ENCODE data around the gene LRRC71.

Gene LRRC71

GRCh38 chr1:156881663-156882062 lies 38.8 kb upstream of the LRRC71 start (continued):
- TF ChIP-seq ZFHX2 (tag by site-specific recombination; conservative IDR thresholded peaks at IDR 0.05) = no peak

DNA sequence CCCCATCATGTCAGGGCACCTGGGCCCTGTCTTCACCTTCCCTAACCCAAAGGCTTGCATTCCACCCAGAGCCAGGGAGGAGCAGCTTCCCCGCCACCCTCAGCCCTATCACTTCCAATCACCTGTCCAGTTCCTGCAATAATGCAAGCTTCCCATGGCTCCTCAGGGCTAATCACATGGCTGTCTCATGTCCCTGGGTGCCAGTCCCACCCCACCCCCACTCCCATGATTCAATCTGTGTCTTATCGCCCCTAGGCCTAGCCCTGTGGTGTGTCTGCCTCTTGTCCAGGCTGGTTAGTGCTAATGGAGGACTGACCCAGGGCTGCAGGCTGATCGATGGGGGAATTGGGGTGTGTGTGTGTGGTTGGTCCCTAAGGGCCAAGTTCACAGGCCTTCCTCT lies 37.9 kb upstream of the LRRC71 start:
- Histone ChIP-seq H3K9me3 (ENCODE audit: control insufficient read depth, insufficient read depth, low read depth, low read length) (no peaks in the 10 kb centered on the region), H3K4me1 (ENCODE audit: control insufficient read depth, insufficient read depth, low read length) (no peaks in the 10 kb centered on the region), H3K4me3 (ENCODE audit: low read depth, low read length) (no peak overlapping the region), H3K36me3 (ENCODE audit: control insufficient read depth in 2 of 2, insufficient read depth in 1 of 2, low read length in 2 of 2) (no peaks in the 10 kb centered on the region), H3K27ac (ENCODE audit: extremely low read depth, low read depth, low read length) (no peak overlapping the region)
- ChIA-PET POLR2A (no interaction called here), CTCF (interaction anchor here (0.7 to 6.8 kb wide), 4 partner anchors 9 to 191 kb away, joined by 3 to 37 read pairs (median 8); partner anchors contain the start of gene NTRK1)
- TF ChIP-seq, protein P1, sequence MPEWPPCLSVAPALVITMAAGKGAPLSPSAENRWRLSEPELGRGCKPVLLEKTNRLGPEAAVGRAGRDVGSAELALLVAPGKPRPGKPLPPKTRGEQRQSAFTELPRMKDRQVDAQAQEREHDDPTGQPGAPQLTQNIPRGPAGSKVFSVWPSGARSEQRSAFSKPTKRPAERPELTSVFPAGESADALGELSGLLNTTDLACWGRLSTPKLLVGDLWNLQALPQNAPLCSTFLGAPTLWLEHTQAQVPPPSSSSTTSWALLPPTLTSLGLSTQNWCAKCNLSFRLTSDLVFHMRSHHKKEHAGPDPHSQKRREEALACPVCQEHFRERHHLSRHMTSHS (tag by site-specific recombination; IDR thresholded peaks at IDR 0.05) = no peak
- TF ChIP-seq ZNF707 (tag by site-specific recombination; IDR thresholded peaks at IDR 0.05) (no peak), ZNF544 (tag by site-specific recombination; IDR thresholded peaks at IDR 0.05) (no peak), ZBTB48 (tag by site-specific recombination; IDR thresholded peaks at IDR 0.05) (0 out of 2 replicates have a peak, but pooled peaks have one; percentile 19), ZSCAN18 (tag by site-specific recombination; IDR thresholded peaks at IDR 0.05) (no peak)
- TF ChIP-seq, protein P2, sequence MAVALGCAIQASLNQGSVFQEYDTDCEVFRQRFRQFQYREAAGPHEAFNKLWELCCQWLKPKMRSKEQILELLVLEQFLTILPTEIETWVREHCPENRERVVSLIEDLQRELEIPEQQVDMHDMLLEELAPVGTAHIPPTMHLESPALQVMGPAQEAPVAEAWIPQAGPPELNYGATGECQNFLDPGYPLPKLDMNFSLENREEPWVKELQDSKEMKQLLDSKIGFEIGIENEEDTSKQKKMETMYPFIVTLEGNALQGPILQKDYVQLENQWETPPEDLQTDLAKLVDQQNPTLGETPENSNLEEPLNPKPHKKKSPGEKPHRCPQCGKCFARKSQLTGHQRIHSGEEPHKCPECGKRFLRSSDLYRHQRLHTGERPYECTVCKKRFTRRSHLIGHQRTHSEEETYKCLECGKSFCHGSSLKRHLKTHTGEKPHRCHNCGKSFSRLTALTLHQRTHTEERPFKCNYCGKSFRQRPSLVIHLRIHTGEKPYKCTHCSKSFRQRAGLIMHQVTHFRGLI (tag by site-specific recombination; IDR thresholded peaks at IDR 0.05) = no peak

DNA sequence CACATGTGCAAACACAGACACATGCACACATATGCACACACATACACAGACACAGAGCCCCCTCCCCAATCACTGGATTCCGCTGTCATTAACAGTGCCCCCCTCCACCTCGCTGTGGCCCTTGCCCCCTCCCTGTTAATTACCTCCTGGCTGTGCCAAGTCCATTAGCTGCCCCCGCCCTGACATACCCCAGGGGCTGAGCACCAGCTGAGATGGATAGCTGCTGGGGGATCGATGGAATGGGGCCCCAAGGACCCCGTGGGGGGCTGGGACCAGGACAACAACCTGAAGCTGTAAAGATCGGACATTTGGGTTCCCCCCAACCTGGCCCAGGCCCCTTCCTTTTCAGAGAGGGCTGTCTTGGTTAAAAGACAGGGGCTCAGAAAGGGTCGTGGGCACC lies 36.5 kb upstream of the LRRC71 start:
- ChIA-PET POLR2A (no interaction called here), CTCF (interaction anchor here (0.6 to 6.8 kb wide), 8 partner anchors 7 to 194 kb away, joined by 3 to 37 read pairs (median 7); partner anchors contain the start of gene NTRK1)
- H3K27ac ChIP-seq (ENCODE audit: extremely low read depth, low read depth, low read length) = no peak overlapping the region
- no peaks in the 10 kb centered on the region for H3K4me1 ChIP-seq (ENCODE audit: control insufficient read depth, insufficient read depth, low read length)
- TF ChIP-seq ZIC2 (tag by site-specific recombination; IDR thresholded peaks at IDR 0.05) = peak; percentile 60
- no peak for TF ChIP-seq ZNF777 (tag by site-specific recombination; IDR thresholded peaks at IDR 0.05; ENCODE audit: borderline replicate concordance)
- TF ChIP-seq ZNF174 (tag by site-specific recombination; IDR thresholded peaks at IDR 0.05) = no peak
- TF ChIP-seq ZNF555 (tag by site-specific recombination; conservative IDR thresholded peaks at IDR 0.05) = no peak
- TF ChIP-seq ZNF350 (tag by site-specific recombination; IDR thresholded peaks at IDR 0.05) = no peak
- H3K4me3 ChIP-seq (ENCODE audit: low read depth, low read length) = no peak overlapping the region
- no peaks in the 10 kb centered on the region for H3K9me3 ChIP-seq (ENCODE audit: control insufficient read depth, insufficient read depth, low read depth, low read length)
- no peaks in the 10 kb centered on the region for H3K36me3 ChIP-seq (ENCODE audit: control insufficient read depth in 2 of 2, insufficient read depth in 1 of 2, low read length in 2 of 2)

- POLR2A ChIA-PET = no interaction called here
- H3K9me3 ChIP-seq (ENCODE audit: control insufficient read depth, insufficient read depth, low read depth, low read length) = no peaks in the 10 kb centered on the region
- no peaks in the 10 kb centered on the region for H3K4me1 ChIP-seq (ENCODE audit: control insufficient read depth, insufficient read depth, low read length)
- CTCF ChIA-PET = interaction anchor here (0.6 to 10.2 kb wide), 13 partner anchors 6 to 203 kb away, joined by 3 to 136 read pairs (median 4); partner anchors contain the start of genes INSRR and NTRK1
- no peak overlapping the region for H3K4me3 ChIP-seq (ENCODE audit: low read depth, low read length)
- no peaks in the 10 kb centered on the region for H3K36me3 ChIP-seq (ENCODE audit: control insufficient read depth in 2 of 2, insufficient read depth in 1 of 2, low read length in 2 of 2)
- TF ChIP-seq ZNF776 (tag by site-specific recombination; IDR thresholded peaks at IDR 0.05; ENCODE audit: borderline replicate concordance) (no peak), EGR2 (tag by site-specific recombination; IDR thresholded peaks at IDR 0.05; ENCODE audit: low read depth) (0 out of 2 replicates have a peak, but pooled peaks have one; percentile 38), ZBTB17 (tag by site-specific recombination; IDR thresholded peaks at IDR 0.05) (peak; percentile 59; the same call in 1 of the 2 replicates), ZFHX2 (tag by site-specific recombination; conservative IDR thresholded peaks at IDR 0.05) (0 out of 2 replicates have a peak, but pooled peaks have one; percentile 22)
- H3K27ac ChIP-seq (ENCODE audit: extremely low read depth, low read depth, low read length) = no peak overlapping the region
Measured at GRCh38 chr1:156884560-156885184, 35.8 kb upstream of the LRRC71 start.
